HG03060 (cell line): Measurements from ENCODE around the gene DGKG.

Experiments
- ATAC-seq: cut with Tn5 transposase; IDR thresholded peaks from one replicate; pipeline ENCODE4 v1.9.1; 2021; ENCODE audit warnings: low read depth, moderate number of reproducible peaks; ENCODE audit not compliant: unreplicated experiment

DGKG gene

GRCh38 chr3:186119499-186119898, 242.5 kb downstream of the DGKG start:
- no peak for ATAC-seq

DNA sequence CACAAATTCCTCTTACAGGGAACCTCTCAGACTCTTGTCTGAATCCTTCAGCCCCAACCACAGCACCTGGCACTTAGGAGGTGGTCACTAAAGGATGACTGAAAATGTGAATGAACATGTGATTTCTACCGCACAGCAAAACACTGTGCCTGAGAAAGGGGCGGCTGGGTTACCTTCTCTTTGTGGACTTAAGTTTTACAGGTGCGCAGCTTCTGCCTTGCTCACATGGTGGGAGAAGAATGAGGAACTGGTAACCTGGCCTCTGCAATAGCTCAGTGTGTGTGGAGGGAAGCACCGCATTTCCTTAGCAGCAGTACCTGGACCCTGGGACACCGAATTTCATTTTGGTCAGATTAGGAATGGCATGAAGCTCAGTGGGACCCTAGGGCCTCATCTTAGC, 243.3 kb downstream of the DGKG start:
- ATAC-seq = no peak

GRCh38 chr3:186117521-186118134, 244.4 kb downstream of the DGKG start:
- ATAC-seq = no peak

- no peak for ATAC-seq
Observed at GRCh38 chr3:186115239-186115996, 246.6 kb downstream of the DGKG start.

DNA sequence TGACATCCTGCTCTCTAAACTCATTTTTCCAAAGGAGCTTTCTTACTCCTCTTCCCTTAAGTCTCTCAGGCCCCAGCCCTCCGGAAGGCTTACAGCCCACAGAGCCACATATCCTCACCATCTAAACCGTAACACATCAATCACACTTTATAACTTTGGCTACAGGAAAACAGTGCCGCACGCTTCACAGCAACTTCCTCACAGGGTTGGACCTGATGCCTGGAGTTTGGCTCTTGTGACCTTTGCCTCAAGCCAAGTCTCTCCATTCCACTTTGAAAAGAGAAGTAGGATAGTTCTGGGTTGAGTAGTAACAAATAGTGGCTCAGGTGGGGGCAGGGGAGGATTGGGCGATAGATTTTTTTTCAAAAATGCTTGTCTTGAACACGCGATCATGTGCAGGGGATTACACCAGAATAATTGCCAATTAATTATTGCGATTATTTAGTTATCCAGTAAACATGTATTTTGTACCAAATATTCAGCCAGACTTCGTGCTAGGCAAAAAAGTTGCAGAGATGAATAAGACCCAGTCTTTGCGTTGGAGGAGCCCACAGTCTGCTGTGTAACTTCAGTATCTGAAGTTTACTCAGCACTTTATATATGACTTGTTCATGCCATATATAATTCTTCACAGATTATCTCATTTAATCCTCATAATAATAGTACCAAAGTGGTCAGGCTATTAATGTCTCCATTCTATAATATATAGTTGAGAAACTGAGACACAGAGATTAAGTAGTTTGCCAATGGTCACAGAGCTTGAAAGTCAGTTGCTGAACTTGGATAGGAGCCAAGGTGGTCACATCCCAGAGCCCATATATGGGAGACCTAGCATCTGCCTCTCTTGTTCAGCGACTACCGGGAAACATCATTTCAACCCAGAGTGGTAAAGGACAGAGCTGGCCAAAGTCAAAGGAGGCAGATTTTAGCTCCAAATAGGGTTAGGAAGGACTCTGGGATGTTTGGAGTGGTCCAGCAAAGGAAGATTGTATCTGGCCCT, 250.8 kb downstream of the DGKG start:
- ATAC-seq = no peak

DNA sequence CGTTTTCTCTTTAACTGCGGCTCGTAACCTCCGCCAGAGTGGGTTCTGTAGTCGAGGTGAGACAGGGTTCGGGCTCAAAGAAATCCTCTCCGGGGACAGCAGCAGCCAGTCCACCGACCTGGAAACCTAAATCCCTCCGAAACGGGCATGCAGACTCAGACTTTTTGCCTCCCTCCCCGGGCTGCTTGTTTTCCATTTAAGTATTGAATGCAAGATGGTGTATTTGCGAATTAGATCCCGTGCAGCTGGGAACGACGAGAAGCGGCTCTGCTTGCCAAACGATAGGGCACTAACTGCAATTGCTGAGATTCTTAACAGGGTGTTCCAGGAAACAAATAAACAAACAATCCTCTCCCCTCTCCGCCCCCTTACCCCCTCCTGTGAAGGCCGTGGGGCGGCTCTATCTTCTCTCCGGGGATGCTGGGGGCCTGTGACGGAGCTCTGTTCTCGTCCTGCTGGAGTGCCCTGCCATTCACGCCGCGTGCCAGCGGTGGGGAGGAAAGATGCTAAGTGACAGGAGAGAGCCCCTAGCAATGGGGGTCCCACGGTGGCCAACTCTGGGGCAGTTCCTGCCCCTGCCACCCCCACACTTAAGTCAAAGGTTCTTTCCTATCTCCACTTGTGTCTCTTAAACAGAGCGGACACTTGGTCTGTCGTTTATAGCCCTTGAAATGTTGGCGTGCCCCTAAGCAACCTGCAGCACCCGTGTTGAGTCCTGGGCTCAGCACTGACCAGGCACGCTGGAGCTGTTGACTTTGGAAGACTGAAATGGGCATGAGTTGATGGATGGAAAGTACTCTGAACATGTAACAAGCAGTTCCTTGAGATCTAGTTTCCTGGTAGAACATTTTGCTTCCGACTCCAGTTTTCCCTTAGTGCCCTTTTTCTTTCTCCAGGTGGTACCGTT, 251.9 kb downstream of the DGKG start:
- ATAC-seq = no peak

DNA sequence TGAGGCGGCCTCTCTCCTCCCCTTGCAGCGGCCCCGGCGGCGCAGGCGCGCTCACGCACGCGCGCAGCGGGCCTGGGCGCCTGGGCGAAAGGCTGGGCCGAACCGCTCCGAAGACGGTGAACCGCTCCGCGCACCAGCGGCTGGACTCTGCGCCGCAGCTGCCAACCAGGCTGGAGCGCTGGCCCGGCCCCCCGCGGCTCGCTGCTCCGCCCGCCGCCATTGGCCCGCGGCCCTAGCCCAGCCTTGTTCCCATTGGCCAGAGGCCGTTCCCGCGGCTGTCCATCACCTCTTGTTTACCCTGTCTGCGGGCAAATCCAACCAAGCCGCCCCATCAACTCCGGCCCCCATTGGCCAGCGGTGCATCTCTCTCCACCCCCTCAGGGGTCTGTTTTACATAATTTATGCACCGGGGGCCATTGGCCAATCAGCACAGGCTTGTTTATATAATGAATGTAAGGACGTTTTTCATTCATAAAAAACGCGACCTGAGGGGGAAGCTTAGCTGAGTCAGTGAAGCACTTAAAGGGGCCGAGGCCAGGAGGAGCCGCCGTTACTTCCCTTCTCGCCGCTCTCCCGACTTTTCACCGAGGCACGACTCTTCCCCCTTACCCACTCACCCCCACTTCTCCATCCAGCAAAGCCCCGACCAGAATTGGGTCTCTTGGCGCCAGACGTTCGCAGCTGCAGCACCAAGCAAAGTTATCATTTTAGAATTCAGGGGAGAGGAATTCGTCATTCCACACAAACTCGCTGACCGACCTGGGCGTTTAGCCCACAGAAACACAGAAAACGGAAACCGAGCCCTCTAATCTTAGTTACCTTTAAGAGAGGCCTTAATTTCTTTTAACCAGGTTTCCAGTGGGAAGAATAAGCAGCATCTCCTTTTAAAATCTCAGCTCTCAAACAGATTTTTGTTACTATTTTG, 252.8 kb downstream of the DGKG start, which contains the start of gene ETV5:
ETV5 (minus strand) TSS at position 149 of the 925 bp plus-strand sequence. CDS start 3,221 bp downstream, outside the sequence.
- ATAC-seq = peak; percentile 92

- ATAC-seq = no peak
Observed at GRCh38 chr3:186108106-186108940, 253.7 kb downstream of the DGKG start.

DNA sequence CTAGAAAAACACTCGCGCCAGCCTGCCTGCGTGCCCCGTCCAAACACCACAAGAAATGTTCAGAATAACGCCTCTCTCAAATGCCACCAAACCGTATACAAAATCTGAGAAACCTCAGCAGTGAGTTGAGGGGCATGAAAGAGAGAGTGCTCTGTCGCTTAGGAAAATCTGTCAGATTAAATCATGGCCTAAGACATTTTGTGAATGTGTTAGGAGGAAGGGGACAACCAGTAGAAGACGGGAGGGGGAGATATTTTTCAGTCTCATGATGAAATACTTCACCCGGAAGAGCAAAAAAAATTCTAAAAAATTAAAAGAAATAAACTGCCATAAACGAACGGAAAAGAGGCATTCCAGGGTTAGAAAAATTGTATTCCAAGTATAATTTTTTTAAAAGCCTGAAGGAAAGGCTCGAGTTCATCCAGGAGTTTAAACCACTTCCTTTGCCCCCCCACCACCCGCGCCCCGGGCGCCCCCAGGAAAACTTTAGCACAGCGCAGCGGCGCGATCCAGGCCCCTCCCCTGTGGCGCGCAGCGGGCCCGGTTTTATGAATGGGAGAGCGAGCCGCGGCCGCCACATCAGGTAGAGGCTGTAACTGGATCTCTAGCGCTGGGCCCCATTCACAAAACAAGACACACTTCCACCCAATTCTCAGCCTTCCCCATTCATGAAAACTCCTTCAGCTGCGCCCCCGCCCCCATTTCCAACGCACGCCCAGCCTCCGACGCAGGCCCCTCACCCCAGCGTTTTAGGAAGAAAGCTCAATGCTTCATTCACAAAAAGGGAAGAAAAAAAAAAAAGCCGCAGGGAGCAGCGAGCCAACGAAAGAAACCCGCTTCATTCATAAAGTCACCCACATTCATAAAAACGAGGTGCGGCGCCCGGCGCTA, 254.6 kb downstream of the DGKG start:
- ATAC-seq = no peak

DNA sequence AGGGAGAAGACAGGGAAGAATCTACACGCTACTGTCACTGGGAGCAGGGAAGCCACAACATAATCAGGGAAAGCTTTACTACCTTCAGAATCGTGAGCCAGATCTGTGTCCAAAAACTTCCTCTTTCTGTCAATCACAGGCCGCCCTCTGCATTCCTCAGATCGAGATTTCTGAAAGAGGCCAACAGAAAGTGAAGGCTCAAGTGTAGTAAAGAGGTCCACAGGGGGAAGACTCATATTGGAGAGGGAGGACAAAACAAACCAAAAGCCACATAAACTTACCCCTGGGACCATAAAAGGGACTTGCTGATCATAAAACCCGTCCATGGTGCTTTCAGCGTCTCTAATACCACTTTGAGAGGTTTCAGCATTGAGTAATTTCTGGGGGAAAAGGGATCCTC, 256.5 kb downstream of the DGKG start:
- ATAC-seq = no peak

GRCh38 chr3:186102687-186103086, 259.3 kb downstream of the DGKG start:
- no peak for ATAC-seq

- ATAC-seq = no peak
Observed at GRCh38 chr3:186100398-186100797, 261.6 kb downstream of the DGKG start.

GRCh38 chr3:186099178-186099577, 262.9 kb downstream of the DGKG start:
- ATAC-seq = no peak

- ATAC-seq = no peak
Observed at GRCh38 chr3:186098740-186099139, 263.3 kb downstream of the DGKG start.

GRCh38 chr3:186097663-186098451, 264.2 kb downstream of the DGKG start:
- ATAC-seq = no peak

GRCh38 chr3:186097317-186097662, 264.7 kb downstream of the DGKG start:
- no peak for ATAC-seq
